GM12801 (cell line): Measurements from ENCODE around the gene VWC2L.

Experiments
- TF ChIP-seq, protein P1 (sequence below): IDR thresholded peaks from one replicate; pipeline ENCODE4 v1.5.1; 2011; ENCODE audit warnings: control low read depth; ENCODE audit not compliant: insufficient read length; ENCODE audit errors: extremely low read depth

VWC2L gene

GRCh38 chr2:214514704-214515103 lies 103.8 kb downstream of the VWC2L start:
- TF ChIP-seq, protein P1, sequence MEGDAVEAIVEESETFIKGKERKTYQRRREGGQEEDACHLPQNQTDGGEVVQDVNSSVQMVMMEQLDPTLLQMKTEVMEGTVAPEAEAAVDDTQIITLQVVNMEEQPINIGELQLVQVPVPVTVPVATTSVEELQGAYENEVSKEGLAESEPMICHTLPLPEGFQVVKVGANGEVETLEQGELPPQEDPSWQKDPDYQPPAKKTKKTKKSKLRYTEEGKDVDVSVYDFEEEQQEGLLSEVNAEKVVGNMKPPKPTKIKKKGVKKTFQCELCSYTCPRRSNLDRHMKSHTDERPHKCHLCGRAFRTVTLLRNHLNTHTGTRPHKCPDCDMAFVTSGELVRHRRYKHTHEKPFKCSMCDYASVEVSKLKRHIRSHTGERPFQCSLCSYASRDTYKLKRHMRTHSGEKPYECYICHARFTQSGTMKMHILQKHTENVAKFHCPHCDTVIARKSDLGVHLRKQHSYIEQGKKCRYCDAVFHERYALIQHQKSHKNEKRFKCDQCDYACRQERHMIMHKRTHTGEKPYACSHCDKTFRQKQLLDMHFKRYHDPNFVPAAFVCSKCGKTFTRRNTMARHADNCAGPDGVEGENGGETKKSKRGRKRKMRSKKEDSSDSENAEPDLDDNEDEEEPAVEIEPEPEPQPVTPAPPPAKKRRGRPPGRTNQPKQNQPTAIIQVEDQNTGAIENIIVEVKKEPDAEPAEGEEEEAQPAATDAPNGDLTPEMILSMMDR: no peak

- TF ChIP-seq, protein P1: no peak
Measured at GRCh38 chr2:214515111-214515510, 104.3 kb downstream of the VWC2L start.

GRCh38 chr2:214519258-214519818 lies 108.5 kb downstream of the VWC2L start:
- TF ChIP-seq, protein P1: no peak

GRCh38 chr2:214529021-214529420 lies 118.2 kb downstream of the VWC2L start:
- TF ChIP-seq, protein P1: no peak

DNA sequence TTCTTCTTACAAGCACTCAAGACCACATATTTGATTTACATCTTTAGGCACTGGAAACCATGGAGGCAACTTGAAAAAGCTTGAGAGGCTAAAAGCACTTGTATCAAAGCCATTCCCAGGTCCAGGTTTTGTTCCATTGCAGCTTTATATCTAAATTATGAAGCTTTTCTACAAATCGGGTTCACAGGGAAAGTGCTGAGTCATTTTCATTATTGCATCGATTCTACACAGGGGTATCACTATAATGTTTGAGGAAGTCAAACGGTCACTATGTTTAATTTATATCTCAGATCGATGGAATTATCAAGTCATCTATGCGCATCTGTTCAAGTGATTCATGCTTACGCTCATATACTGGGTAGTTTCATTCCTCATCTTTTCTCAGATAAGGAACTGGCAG lies 118.7 kb downstream of the VWC2L start:
- TF ChIP-seq, protein P1: no peak

DNA sequence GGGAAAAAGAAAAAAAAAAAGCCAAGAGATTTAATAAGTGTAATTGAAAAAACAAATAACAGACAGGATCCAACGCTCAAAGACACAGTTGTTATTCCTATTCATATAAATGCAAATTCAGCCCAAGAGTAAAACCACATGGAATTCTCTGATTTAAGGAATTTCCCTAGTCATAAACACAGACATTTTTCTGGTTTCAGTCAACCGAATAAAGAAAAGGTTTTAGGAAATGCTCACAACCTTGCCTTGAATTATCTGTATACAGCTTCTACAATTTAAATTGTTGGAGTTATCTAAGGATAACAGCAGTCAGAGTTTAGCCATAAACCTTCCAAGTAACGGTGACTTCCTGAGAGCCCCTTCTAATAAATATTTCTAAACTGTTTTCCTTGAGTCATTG lies 122.7 kb downstream of the VWC2L start:
- TF ChIP-seq, protein P1: no peak

DNA sequence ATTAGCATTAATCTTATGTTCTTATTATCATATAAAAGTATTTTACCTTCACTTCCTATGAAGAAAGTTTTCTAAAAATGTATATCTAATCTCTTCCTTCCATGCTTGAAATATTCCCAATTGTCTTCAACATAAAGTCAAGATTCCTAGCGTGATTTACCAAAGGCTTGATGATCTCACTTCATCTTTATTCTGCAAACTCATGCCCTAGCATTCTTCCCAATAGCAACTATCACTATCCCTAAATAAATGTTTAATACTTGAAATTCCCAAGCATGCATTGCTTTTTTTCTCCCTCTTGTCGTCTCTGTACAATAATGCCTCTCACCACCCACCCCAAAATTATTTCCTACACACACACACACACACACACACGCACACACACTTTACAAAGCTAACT lies 125.8 kb downstream of the VWC2L start:
- TF ChIP-seq, protein P1: no peak
